ENCODE results near the gene USP35.

Gene USP35

DNA sequence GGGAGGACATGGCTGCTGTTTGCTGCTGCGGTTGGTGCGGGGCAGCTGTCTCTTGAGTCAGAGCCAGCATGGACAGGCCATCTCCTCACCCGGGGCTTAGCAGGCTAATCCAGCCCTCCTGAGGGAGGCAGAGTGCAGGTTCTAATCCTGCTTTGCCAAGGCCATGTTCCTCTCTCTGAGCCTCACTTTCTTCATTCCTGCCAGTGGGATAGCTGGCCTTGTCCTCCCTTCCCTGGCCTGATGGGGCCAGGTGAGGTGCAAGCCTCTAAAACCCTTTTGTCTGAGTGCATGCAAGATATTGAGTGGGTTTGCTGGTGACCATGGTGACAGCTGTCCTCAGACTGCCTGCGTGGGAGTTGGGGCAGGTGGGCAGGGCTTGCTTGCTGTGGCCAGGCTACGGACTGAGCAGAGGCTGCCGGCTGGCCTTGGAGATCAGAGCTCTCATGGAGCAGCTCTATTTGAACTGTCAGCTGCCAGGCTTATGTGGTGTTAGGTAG lies 3.6 kb downstream of the USP35 start:
- peak; percentile 71 for DNase-seq (ENCODE audit: low read depth)
- TF ChIP-seq, protein P1, sequence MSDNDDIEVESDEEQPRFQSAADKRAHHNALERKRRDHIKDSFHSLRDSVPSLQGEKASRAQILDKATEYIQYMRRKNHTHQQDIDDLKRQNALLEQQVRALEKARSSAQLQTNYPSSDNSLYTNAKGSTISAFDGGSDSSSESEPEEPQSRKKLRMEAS (IDR thresholded peaks at IDR 0.05; ENCODE audit: low read depth, low read length): no peak
- TF ChIP-seq, protein P2, sequence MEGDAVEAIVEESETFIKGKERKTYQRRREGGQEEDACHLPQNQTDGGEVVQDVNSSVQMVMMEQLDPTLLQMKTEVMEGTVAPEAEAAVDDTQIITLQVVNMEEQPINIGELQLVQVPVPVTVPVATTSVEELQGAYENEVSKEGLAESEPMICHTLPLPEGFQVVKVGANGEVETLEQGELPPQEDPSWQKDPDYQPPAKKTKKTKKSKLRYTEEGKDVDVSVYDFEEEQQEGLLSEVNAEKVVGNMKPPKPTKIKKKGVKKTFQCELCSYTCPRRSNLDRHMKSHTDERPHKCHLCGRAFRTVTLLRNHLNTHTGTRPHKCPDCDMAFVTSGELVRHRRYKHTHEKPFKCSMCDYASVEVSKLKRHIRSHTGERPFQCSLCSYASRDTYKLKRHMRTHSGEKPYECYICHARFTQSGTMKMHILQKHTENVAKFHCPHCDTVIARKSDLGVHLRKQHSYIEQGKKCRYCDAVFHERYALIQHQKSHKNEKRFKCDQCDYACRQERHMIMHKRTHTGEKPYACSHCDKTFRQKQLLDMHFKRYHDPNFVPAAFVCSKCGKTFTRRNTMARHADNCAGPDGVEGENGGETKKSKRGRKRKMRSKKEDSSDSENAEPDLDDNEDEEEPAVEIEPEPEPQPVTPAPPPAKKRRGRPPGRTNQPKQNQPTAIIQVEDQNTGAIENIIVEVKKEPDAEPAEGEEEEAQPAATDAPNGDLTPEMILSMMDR (IDR thresholded peaks at IDR 0.05; ENCODE audit: low read depth, low read length): no peak
- TF ChIP-seq MYC (IDR thresholded peaks at IDR 0.05; ENCODE audit: low read depth, low read length): no peak
- no peak for TF ChIP-seq POLR2A (IDR thresholded peaks at IDR 0.05; ENCODE audit: extremely low read depth, insufficient read length)
- H3K4me3 ChIP-seq (ENCODE audit: low read depth, low read length): no peak overlapping the region

DNA sequence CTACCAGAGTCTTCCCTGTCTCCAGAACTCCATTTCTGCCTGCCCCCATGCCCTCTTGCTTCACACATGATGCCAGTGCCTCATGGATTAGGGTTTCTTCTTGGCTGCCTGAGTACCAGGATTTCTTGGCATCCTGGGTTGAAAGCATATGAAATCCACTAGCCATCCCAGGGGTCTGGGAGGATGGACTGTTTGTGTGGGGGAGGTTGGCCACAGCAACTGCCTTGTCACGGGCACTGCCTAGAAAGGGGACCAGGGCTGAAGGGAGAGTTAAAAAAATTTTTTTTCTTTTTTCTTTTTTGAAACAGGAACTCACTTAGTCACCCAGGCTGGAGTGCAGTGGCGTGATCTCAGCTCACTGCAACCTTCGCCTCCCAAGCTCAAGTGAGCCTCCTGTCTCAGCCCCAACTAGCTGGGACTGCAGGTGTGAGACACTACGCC lies 4.2 kb downstream of the USP35 start:
- H3K4me3 ChIP-seq (ENCODE audit: low read depth, low read length): no peak overlapping the region
- no peak for TF ChIP-seq MYC (IDR thresholded peaks at IDR 0.05; ENCODE audit: low read depth, low read length)
- peak; percentile 77 for DNase-seq (ENCODE audit: low read depth)

DNA sequence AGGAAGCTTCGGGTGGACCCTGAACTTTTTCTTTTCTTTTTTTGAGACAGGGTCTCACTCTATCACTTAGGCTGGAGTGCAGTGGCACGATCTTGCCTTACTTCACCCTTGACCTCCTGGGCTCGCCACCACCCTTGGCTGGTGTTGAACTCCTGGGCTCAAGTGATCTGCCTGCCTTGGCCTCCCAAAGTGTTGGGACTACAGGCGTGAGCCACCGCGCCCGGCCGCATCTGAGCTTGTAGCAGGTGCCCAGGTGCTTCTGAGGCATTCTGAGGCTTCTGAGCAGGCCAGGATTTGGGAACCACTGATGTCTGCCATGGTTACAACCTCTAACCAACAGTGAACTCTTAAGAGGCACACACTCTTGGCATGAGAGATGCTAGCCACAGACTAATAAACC lies 5.1 kb downstream of the USP35 start:
- H3K4me3 ChIP-seq (ENCODE audit: low read depth, low read length): no peak overlapping the region
- TF ChIP-seq, protein P1 (IDR thresholded peaks at IDR 0.05; ENCODE audit: low read depth, low read length): no peak
- no peak for TF ChIP-seq POLR2A (IDR thresholded peaks at IDR 0.05; ENCODE audit: extremely low read depth, insufficient read length)
- no peak for TF ChIP-seq MYC (IDR thresholded peaks at IDR 0.05; ENCODE audit: low read depth, low read length)
- TF ChIP-seq, protein P2 (IDR thresholded peaks at IDR 0.05; ENCODE audit: low read depth, low read length): no peak
- no peak for DNase-seq (ENCODE audit: low read depth)

DNA sequence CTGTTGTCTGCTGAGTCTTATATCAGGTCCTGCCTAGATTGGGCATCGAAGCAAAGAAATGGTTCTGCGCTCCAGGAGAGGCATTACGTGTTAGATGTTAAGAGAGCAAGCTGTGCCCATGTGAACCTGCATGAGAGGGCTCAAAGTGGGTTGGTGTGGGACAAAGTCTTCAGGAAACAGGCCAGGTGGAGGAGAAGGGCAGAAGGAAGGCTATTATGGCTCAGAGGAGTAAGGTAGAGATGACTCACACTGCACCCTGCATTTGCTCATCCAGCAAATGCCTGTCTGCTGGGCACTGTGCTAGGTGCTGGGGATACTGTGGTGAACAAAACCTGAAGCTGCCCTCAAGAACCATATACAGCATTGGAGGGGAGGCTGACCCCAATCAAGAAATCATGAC lies 5.8 kb downstream of the USP35 start:
- TF ChIP-seq POLR2A (IDR thresholded peaks at IDR 0.05; ENCODE audit: extremely low read depth, insufficient read length): no peak
- DNase-seq (ENCODE audit: low read depth): no peak
- H3K4me3 ChIP-seq (ENCODE audit: low read depth, low read length): no peak overlapping the region

DNA sequence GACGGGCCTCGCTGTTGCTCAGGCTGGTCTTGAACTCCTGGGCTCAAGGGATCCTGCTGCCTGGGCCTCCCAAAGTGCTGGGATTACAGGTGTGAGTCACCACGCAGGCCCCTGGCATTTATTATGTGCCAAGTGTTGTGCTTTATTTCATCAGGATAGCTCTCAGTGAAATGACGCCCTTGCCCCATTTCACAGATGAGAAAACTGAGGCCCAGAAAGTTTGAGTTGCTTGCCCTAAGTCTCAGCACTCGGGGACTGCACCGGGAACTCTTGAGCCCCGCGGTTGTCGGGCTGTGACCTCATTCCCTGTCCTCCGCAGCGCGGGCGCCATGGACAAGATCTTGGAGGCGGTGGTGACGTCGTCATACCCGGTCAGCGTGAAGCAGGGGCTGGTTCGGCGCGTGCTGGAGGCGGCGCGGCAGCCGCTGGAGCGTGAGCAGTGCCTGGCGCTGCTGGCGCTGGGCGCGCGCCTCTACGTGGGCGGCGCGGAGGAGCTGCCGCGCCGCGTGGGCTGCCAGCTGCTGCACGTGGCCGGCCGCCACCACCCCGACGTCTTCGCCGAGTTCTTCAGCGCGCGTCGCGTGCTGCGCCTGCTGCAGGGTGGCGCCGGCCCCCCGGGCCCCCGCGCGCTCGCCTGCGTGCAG lies 7.3 kb downstream of the USP35 start:
- no peak for DNase-seq (ENCODE audit: low read depth)
- TF ChIP-seq, protein P2 (IDR thresholded peaks at IDR 0.05; ENCODE audit: low read depth, low read length): no peak
- TF ChIP-seq, protein P1 (IDR thresholded peaks at IDR 0.05; ENCODE audit: low read depth, low read length): no peak
- TF ChIP-seq MYC (IDR thresholded peaks at IDR 0.05; ENCODE audit: low read depth, low read length) (no peak), POLR2A (IDR thresholded peaks at IDR 0.05; ENCODE audit: extremely low read depth, insufficient read length) (no peak)
- H3K4me3 ChIP-seq (ENCODE audit: low read depth, low read length): no peak overlapping the region

DNA sequence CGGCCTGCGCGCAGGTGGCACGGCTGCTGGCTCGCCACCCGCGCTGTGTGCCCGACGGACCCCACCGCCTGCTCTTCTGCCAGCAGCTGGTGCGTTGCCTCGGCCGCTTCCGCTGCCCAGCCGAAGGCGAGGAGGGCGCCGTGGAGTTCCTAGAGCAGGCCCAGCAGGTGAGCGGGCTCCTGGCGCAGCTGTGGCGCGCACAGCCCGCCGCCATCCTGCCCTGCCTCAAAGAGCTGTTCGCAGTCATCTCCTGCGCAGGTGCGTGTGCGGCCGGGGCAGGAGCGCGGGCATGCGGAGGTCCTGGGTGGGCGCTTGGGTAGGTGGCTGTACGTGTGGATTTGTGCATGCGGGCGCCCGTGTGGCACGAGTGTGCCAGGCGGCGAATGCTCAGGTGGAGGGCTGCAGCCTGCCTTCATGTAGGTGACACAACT lies 8.0 kb downstream of the USP35 start:
- H3K4me3 ChIP-seq (ENCODE audit: low read depth, low read length): no peak overlapping the region
- no peak for DNase-seq (ENCODE audit: low read depth)
- TF ChIP-seq, protein P2 (IDR thresholded peaks at IDR 0.05; ENCODE audit: low read depth, low read length): no peak
- TF ChIP-seq, protein P1 (IDR thresholded peaks at IDR 0.05; ENCODE audit: low read depth, low read length): no peak
- TF ChIP-seq POLR2A (IDR thresholded peaks at IDR 0.05; ENCODE audit: extremely low read depth, insufficient read length) (no peak), MYC (IDR thresholded peaks at IDR 0.05; ENCODE audit: low read depth, low read length) (no peak)

DNA sequence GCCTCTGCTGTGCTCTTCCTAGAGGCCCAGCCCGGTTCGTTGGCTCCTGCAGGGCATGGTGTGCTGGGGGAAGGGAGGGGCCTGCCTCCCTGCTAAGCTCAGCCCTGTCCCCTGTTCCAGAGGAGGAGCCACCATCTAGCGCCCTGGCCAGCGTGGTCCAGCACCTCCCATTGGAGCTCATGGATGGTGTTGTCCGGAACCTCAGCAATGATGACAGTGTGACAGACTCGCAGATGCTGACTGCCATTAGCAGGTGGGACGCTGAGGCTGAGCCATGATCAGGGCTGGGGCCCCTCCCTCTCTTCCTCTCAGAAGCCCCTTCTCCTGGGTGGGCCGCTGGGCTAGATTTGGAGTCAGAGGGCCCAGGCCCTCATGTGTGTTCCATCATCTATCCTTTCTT lies 9.1 kb downstream of the USP35 start:
- H3K4me3 ChIP-seq (ENCODE audit: low read depth, low read length): no peak overlapping the region
- TF ChIP-seq, protein P1 (IDR thresholded peaks at IDR 0.05; ENCODE audit: low read depth, low read length): no peak
- TF ChIP-seq, protein P2 (IDR thresholded peaks at IDR 0.05; ENCODE audit: low read depth, low read length): no peak
- TF ChIP-seq MYC (IDR thresholded peaks at IDR 0.05; ENCODE audit: low read depth, low read length) (no peak), POLR2A (IDR thresholded peaks at IDR 0.05; ENCODE audit: extremely low read depth, insufficient read length) (no peak)
- DNase-seq (ENCODE audit: low read depth): no peak

Data from NB4 (cell line).